Heart right ventricle (tissue), 16 donors: ENCODE measurements around the gene C14orf119. TPM values are rescaled to one million over a fixed set of nuclear protein-coding genes. Genes with fewer than 3 reads are reported as not detected.

Experiments used
- ATAC-seq, 8 donors: fragments of 200-7000 bp; cut with Tn5 transposase; one replicate each; pipeline ENCODE4 v1.9.1; 2020; ENCODE audit warnings: mild to moderate bottlenecking in 8 of 8, moderate library complexity in 8 of 8, moderate number of reproducible peaks in 1 of 8
- DNase-seq, 2 donors: peaks; one replicate each; pipeline ENCODE4 v3.0.0-alpha.2; 2020
- H3K27ac ChIP-seq, 10 donors: fragments of 200-600 bp; sonication (generic) in 2 of 10; one replicate each; pipeline versions ENCODE4 v1.5.0 to v1.8.0; 2020 to 2022; ENCODE audit warnings: mild to moderate bottlenecking in 3 of 10
- H3K27me3 ChIP-seq, 7 donors: fragments of 200-600 bp; one replicate each; pipeline ENCODE4 v1.8.0; 2021 to 2022; ENCODE audit warnings: mild to moderate bottlenecking in 2 of 7
- H3K36me3 ChIP-seq, 9 donors: fragments of 200-600 bp; sonication (generic) in 1 of 9; one replicate each; pipeline versions ENCODE4 v1.5.0 to v1.8.0; 2020 to 2022; ENCODE audit warnings: mild to moderate bottlenecking in 2 of 9
- H3K4me1 ChIP-seq, 9 donors: fragments of 200-600 bp; sonication (generic) in 1 of 9; one replicate each; pipeline versions ENCODE4 v1.5.0 to v1.8.0; 2020 to 2022; ENCODE audit warnings: mild to moderate bottlenecking in 4 of 9
- H3K4me3 ChIP-seq, 10 donors: fragments of 200-600 bp; sonication (generic) in 2 of 10; one replicate each; pipeline versions ENCODE4 v1.5.0 to v1.8.0; 2020 to 2022; ENCODE audit warnings: mild to moderate bottlenecking in 7 of 10, moderate library complexity in 2 of 10
- H3K9me3 ChIP-seq, 11 donors: fragments of 200-600 bp in 10 of 11; sonication (generic) in 2 of 11; one replicate each; pipeline versions ENCODE4 v1.5.0 to v1.8.0; 2013 to 2022; ENCODE audit warnings: mild to moderate bottlenecking in 2 of 11, control low read depth in 1 of 11, moderate library complexity in 1 of 11
- CTCF ChIP-seq, 9 donors: fragments of 200-600 bp; sonication (generic) in 2 of 9; IDR thresholded peaks; one replicate each; pipeline versions ENCODE4 v1.5.0 to v1.8.0; 2021 to 2022; ENCODE audit warnings: antibody characterized with exemption in 9 of 9, mild to moderate bottlenecking in 5 of 9, moderate library complexity in 1 of 9
- WGBS, 2 donors: extraction: QIAGEN DNeasy Blood & Tissue Kit; methylation state at CpG; one replicate each; pipeline ENCODE4 v1.1.7; 2013; ENCODE audit warnings: inconsistent platforms in 1 of 2; 5-methylcytosine and 5-hydroxymethylcytosine counted together
- intact Hi-C, 10 donors: fragments of 100-400 bp; cut with DNase I; formaldehyde crosslinking; loops; one replicate each; pipeline versions ENCODE4 v1.11.1 to v1.14.2; 2022
- long read RNA-seq, 3 donors: library from polyadenylated mRNA; unstranded; transcript quantifications; one replicate each; pipeline ENCODE4 v2.0.0, GENCODE V29; 2020 to 2021
- polyA plus RNA-seq, 2 donors: library from polyadenylated mRNA; stranded (reverse); fragments of 200-250 nt; gene quantifications; one replicate each; pipeline ENCODE4 v1.2.3, GENCODE V29; 2013
- total RNA-seq, 10 donors: library from RNA; stranded (reverse); fragmentation: NEBNext Ultra II Directional in 3 of 10; extraction: Animal tissue kit (Norgen Biotek cat#: 25700) in 3 of 10; gene quantifications; one replicate each; pipeline versions ENCODE4 v1.2.1 to v1.2.4, GENCODE V29; 2021 to 2023
- donor health status: Arrhythmogenic right ventricular cardiomyopathy.
- donor health status: ischemic (EF 13 %, LVEDD 7.1; RV severe dilation, severe dysfunction).
- donor health status: healthy with polysubstance abuse.
- donor health status: DM: no; HTN: yes; CAD: no.
- donor health status: DM: no; HTN: no; CAD: no.
- donor health status: ischemic (EF 25% LVEDD 6.9; RV normal size, moderate dysfunction).
- donor health status: ischemic (EF 25% LVEDD 5.7; RV mildly dilated, moderate dysfunction).
- donor health status: healthy.
- donor health status: DM: yes; HTN: yes; CAD: no.
- donor health status: Ischemic cardiomyopathy.
- donor health status: ischemic (EF 35%, LVEDD 5.7; RV mildly dilated, moderate dysfunction).
- donor health status: nonischemic (EF 11% LVEDD 7.7; RV severe dilation, severe dysfunction).
- donor health status: DM: yes; HTN: yes; CAD: no.
- donor health status: PGD.
- donor health status: ischemic (EF 29% LVEDD 5.4; RV normal size, mild dysfunction).
- donor health status: nonischemic (EF 23%, LVEDD 6.1; RV moderate dilation, normal function).

The C14orf119 gene
- total RNA-seq = 10 to 100 TPM; 22.3 to 35.9 (median 28.4) TPM
- 10 to 100 TPM in 1 of 2 donors, 1 to 10 TPM in 1; 9.8 to 43.3 TPM for polyA plus RNA-seq
- long read RNA-seq, donor 1, transcript C14orf119-201 (2 exons, 3,660 nt) = major isoform, 36 of 44 reads
- long read RNA-seq, donor 1, partial matches to known transcripts = 0 of 44 reads
- long read RNA-seq, donor 1, other reads (novel, unspliced or antisense) = 8 of 44 reads
- long read RNA-seq, donor 2, transcript C14orf119-201 (2 exons, 3,660 nt) = major isoform, 35 of 45 reads
- long read RNA-seq, donor 2, partial matches to known transcripts = 7 of 45 reads
- long read RNA-seq, donor 2, other reads (novel, unspliced or antisense) = 3 of 45 reads
- long read RNA-seq, donor 3, transcript C14orf119-201 (2 exons, 3,660 nt) = major isoform, 36 of 40 reads
- long read RNA-seq, donor 3, partial matches to known transcripts = 0 of 40 reads
- long read RNA-seq, donor 3, other reads (novel, unspliced or antisense) = 4 of 40 reads

GRCh38 chr14:23095196-23096108, at the start of gene C14orf119:
Gene C14orf119 (plus strand): TSS chr14:23095505. CDS start chr14:23097659, 2,154 bp downstream.
- Histone ChIP-seq H3K4me3 (peak within 1 kb of the TSS; percentile 66 to 97 (median 76)), H3K9me3 (no peaks in the 10 kb centered on the region), H3K36me3 (peaks cover 0 to 56% (median 29%) of the 10 kb centered on the region in 9 donors), H3K4me1 (peaks cover 8 to 62% (median 49%) of the 10 kb centered on the region in 9 donors), H3K27ac (peak within 1 kb of the TSS; percentile 92 to 99 (median 96)), H3K27me3 (no peaks in the 10 kb centered on the region)
- intact Hi-C loops = loop anchor here in 2 of 10 donors (2.0 to 5.0 kb wide), 2 partner anchors 25 to 852 kb away; no protein-coding TSS in a partner anchor
- TF ChIP-seq CTCF (IDR thresholded peaks at IDR 0.05) = no peak
- ATAC-seq = peak; percentile 94 to 97 (median 96)
- 0% methylated on average over 46 of the region's 46 CpGs for WGBS, 2 donors
- peak; percentile 34 to 100 for DNase-seq

GRCh38 chr14:23047034-23047634, 48.2 kb upstream of the C14orf119 start:
- 52 to 61% methylated on average over 6 of the region's 6 CpGs for WGBS, 2 donors
- ATAC-seq = peak; percentile 15 to 79 (median 56)
- peak overlapping the region in 9 of 10 donors; percentile 46 to 82 (median 64) for H3K27ac ChIP-seq

GRCh38 chr14:23047751-23048693, 47.3 kb upstream of the C14orf119 start:
- 61 to 71% methylated on average over 62 to 85 of the region's 85 CpGs for WGBS, 2 donors
- intact Hi-C loops = no loop called here
- Histone ChIP-seq H3K4me1 (peaks cover 2 to 33% (median 19%) of the 10 kb centered on the region in 9 donors), H3K9me3 (no peaks in the 10 kb centered on the region), H3K27me3 (no peaks in the 10 kb centered on the region), H3K36me3 (no peaks in the 10 kb centered on the region), H3K27ac (peak overlapping the region in 9 of 10 donors; percentile 4 to 82 (median 64)), H3K4me3 (no peak overlapping the region)
- no peak for TF ChIP-seq CTCF (IDR thresholded peaks at IDR 0.05)
- DNase-seq (no peak), ATAC-seq (no peak)

More at GRCh38 chr14:23047034-23047634, 48.2 kb upstream of the C14orf119 start:
- peak; percentile 45 to 57 for DNase-seq
- Histone ChIP-seq H3K4me1 (peaks cover 2 to 33% (median 19%) of the 10 kb centered on the region in 9 donors), H3K36me3 (no peaks in the 10 kb centered on the region), H3K27me3 (no peaks in the 10 kb centered on the region), H3K4me3 (no peak overlapping the region), H3K9me3 (no peaks in the 10 kb centered on the region)
- TF ChIP-seq CTCF (IDR thresholded peaks at IDR 0.05) = no peak
- intact Hi-C loops = no loop called here
